Ovary (tissue), 9 donors: ENCODE data around the gene POLA1. TPM values are rescaled to one million over a fixed set of nuclear protein-coding genes. Genes with fewer than 3 reads are reported as not detected.
A peak's percentile ranks its signal among the peaks of the same experiment; 100 is the strongest.

Source experiments
- DNase-seq, 5 donors: peaks; one replicate each; pipeline ENCODE4 v3.0.0-alpha.2; 2019 to 2020
- H3K27ac ChIP-seq, 2 donors: fragments of 200-600 bp; one replicate each; pipeline versions ENCODE4 v1.5.1 to v1.8.0; 2019 to 2022
- H3K27me3 ChIP-seq: fragments of 200-600 bp; one replicate; pipeline ENCODE4 v1.8.0; 2022
- H3K36me3 ChIP-seq: fragments of 200-600 bp; sonication (generic); one replicate; pipeline ENCODE4 v1.5.1; 2019
- H3K4me1 ChIP-seq: one replicate; pipeline ENCODE4 v1.8.1; 2013; ENCODE audit warnings: mild to moderate bottlenecking, moderate library complexity; ENCODE audit not compliant: insufficient read depth
- H3K4me3 ChIP-seq: fragments of 200-600 bp; sonication (generic); one replicate; pipeline ENCODE4 v1.5.1; 2017
- H3K9me3 ChIP-seq, 2 donors: fragments of 200-600 bp in 1 of 2; sonication (generic) in 1 of 2; one replicate each; pipeline versions ENCODE4 v1.5.1 to v1.8.1; 2013 to 2019; ENCODE audit warnings: mild to moderate bottlenecking in 1 of 2, moderate library complexity in 1 of 2
- EP300 ChIP-seq: sonication (generic); formaldehyde crosslinking; IDR thresholded peaks from one replicate; pipeline ENCODE4 v1.6.1; 2017; ENCODE audit warnings: antibody characterized with exemption
- POLR2A ChIP-seq: fragments of 450-650 bp; IDR thresholded peaks from one replicate; pipeline ENCODE4 v1.6.1; 2017; ENCODE audit warnings: antibody characterized with exemption, mild to moderate bottlenecking, moderate library complexity
- WGBS, 3 donors: extraction: QIAGEN DNeasy Blood & Tissue Kit in 1 of 3; methylation state at CpG; one replicate each; pipeline versions ENCODE4 v1.1.5 to v1.1.7; 2013 to 2017; 5-methylcytosine and 5-hydroxymethylcytosine counted together
- intact Hi-C, 4 donors: fragments of 100-400 bp; cut with DNase I; formaldehyde crosslinking; loops; one replicate each; pipeline versions ENCODE4 v1.11.0 to v1.15.1; 2022 to 2023
- polyA plus RNA-seq, 2 donors: library from polyadenylated mRNA; stranded (reverse); fragments of 200-250 nt in 1 of 2; fragments of 350-450 nt in 1 of 2; fragmentation: Illumina TruSeq in 1 of 2; extraction: RNeasy Lipid Tissue Mini Kit (QIAGEN cat#74804) in 1 of 2; gene quantifications; one replicate each; pipeline ENCODE4 v1.2.3, GENCODE V29; 2013 to 2014
- total RNA-seq, 7 donors: library from RNA; depleted of rRNA in 2 of 7; stranded (reverse); fragments of >200 nt in 2 of 7; fragmentation: NEBNext Ultra II Directional in 3 of 7; extraction: Animal tissue kit (Norgen Biotek cat#: 25700) in 3 of 7; gene quantifications; one replicate each; pipeline versions ENCODE4 v1.1.0 to v1.2.4, GENCODE V29; 2016 to 2023
- TF ChIP-seq, protein P1 (sequence below), 3 donors: fragments of 450-650 bp in 2 of 3; fragments of 200-600 bp in 1 of 3; IDR thresholded peaks; one replicate each; pipeline versions ENCODE4 v1.5.1 to v1.8.0; 2016 to 2022; ENCODE audit warnings: antibody characterized with exemption in 3 of 3, mild to moderate bottlenecking in 1 of 3
- donor health status: DM: no; HTN: no; CAD: no; lungs with moderate emphysema.
- donor health status: DM: no; HTN: no; CAD: no.
- donor health status: Bipolar disorder and iron deficiency.
- donor health status: DM: yes; HTN: yes; CAD: no.
- donor health status: DM: no; HTN: no; CAD: no.
- donor health status: DM: yes; HTN: yes; CAD: no.

Gene POLA1
- total and polyA plus RNA-seq, 9 donors: 5.9 to 20.2 (median 14.1) TPM

GRCh38 chrX:24870143-24870542 is 176.4 kb downstream of the POLA1 start:
- Histone ChIP-seq H3K27me3 (no peaks in the 10 kb centered on the region), H3K4me1 (no peaks in the 10 kb centered on the region), H3K27ac (no peak overlapping the region), H3K9me3 (no peaks in the 10 kb centered on the region), H3K36me3 (no peaks in the 10 kb centered on the region), H3K4me3 (no peak overlapping the region)
- DNase-seq: no peak
- TF ChIP-seq, protein P1, sequence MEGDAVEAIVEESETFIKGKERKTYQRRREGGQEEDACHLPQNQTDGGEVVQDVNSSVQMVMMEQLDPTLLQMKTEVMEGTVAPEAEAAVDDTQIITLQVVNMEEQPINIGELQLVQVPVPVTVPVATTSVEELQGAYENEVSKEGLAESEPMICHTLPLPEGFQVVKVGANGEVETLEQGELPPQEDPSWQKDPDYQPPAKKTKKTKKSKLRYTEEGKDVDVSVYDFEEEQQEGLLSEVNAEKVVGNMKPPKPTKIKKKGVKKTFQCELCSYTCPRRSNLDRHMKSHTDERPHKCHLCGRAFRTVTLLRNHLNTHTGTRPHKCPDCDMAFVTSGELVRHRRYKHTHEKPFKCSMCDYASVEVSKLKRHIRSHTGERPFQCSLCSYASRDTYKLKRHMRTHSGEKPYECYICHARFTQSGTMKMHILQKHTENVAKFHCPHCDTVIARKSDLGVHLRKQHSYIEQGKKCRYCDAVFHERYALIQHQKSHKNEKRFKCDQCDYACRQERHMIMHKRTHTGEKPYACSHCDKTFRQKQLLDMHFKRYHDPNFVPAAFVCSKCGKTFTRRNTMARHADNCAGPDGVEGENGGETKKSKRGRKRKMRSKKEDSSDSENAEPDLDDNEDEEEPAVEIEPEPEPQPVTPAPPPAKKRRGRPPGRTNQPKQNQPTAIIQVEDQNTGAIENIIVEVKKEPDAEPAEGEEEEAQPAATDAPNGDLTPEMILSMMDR (IDR thresholded peaks at IDR 0.05): no peak
- TF ChIP-seq EP300: no peak
- no peak for TF ChIP-seq POLR2A
- intact Hi-C loops: loop anchor here in 2 of 4 donors (10.0 kb wide), 2 partner anchors 135 to 145 kb away; partner anchors contain the start of gene ARX (in 1 of the 2)
- WGBS, 3 donors: 58 to 68% (median 68%) methylated on average over 3 of the region's 3 CpGs

DNA sequence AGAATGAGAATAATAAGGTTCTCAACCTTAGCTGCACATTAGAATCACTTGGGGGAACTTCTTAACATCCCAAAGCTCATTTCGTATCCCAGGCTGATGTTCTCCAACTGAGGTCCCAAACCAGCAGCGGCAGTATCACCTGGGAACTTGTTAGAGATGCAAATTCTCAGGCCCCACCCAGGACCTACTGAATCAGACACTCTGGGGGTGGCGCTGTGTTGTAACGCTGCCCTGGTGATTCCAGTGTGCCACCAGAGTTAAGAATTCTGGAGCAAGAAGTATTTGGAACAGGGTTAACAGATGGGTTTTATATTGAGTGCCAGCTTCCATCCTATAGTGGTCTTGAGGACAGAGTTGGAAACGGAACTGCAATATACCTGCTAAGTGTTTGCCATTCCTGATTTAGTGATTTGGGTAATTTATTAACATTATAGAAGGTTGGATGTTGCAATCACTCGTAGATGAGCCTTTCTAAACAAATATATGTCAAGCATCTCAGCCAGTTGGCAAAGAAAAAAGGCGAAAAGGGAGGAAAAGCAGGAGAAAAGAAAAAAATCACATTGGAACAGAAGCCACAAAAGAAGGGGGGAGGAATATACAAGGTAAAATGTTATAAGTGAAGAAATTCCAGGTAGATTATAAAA is 181.0 kb downstream of the POLA1 start:
- Histone ChIP-seq H3K27me3 (no peaks in the 10 kb centered on the region), H3K4me3 (no peak overlapping the region), H3K4me1 (no peaks in the 10 kb centered on the region), H3K9me3 (no peaks in the 10 kb centered on the region), H3K27ac (peak overlapping the region in 1 of 2 donors; percentile 65), H3K36me3 (no peaks in the 10 kb centered on the region)
- intact Hi-C loops: loop anchor here in 2 of 4 donors (10.0 kb wide), 2 partner anchors 130 to 140 kb away; partner anchors contain the start of gene ARX (in 1 of the 2)
- DNase-seq: no peak
- TF ChIP-seq EP300 (no peak), POLR2A (no peak)
- TF ChIP-seq, protein P1 (IDR thresholded peaks at IDR 0.05): no peak
- WGBS, 3 donors: 54 to 55% (median 54%) methylated on average over 7 of the region's 7 CpGs

GRCh38 chrX:24876530-24877287 is 183.0 kb downstream of the POLA1 start:
- DNase-seq: no peak
- Histone ChIP-seq H3K4me3 (no peak overlapping the region), H3K27ac (peak overlapping the region in 1 of 2 donors; percentile 65), H3K4me1 (no peaks in the 10 kb centered on the region), H3K36me3 (no peaks in the 10 kb centered on the region), H3K9me3 (no peaks in the 10 kb centered on the region), H3K27me3 (no peaks in the 10 kb centered on the region)
- 35 to 41% (median 37%) methylated on average over 9 of the region's 9 CpGs for WGBS, 3 donors
- intact Hi-C loops: loop anchor here in 2 of 4 donors (10.0 kb wide), 2 partner anchors 128 to 138 kb away; partner anchors contain the start of gene ARX (in 1 of the 2)
- TF ChIP-seq, protein P1 (IDR thresholded peaks at IDR 0.05): no peak
- no peak for TF ChIP-seq POLR2A
- TF ChIP-seq EP300: no peak

GRCh38 chrX:24877288-24877664 is 183.6 kb downstream of the POLA1 start:
- H3K4me3 ChIP-seq: no peak overlapping the region
- H3K27me3 ChIP-seq: no peaks in the 10 kb centered on the region
- no peaks in the 10 kb centered on the region for H3K4me1 ChIP-seq
- no peak for DNase-seq
- no peaks in the 10 kb centered on the region for H3K36me3 ChIP-seq
- no peak for TF ChIP-seq POLR2A
- H3K9me3 ChIP-seq: no peaks in the 10 kb centered on the region
- 53 to 67% (median 67%) methylated on average over 3 of the region's 3 CpGs for WGBS, 3 donors
- peak overlapping the region in 1 of 2 donors; percentile 65 for H3K27ac ChIP-seq
- intact Hi-C loops: loop anchor here in 2 of 4 donors (10.0 kb wide), 2 partner anchors 128 to 138 kb away; partner anchors contain the start of gene ARX (in 1 of the 2)
